ENCODE measurements around the gene BNIP5.
"Not testable (repeated sequence)": the region's sequence is repeated elsewhere in the genome, so short reads cannot be mapped to it uniquely, and the experiment has no call there.

BNIP5 gene

GRCh38 chr6:36340618-36341454 is 4.1 kb upstream of the BNIP5 start:
- peak in 1 of 2 experiments; percentile 49 for DNase-seq

- no peak for DNase-seq
Measured at GRCh38 chr6:36340306-36340617, 3.6 kb upstream of the BNIP5 start.

DNA sequence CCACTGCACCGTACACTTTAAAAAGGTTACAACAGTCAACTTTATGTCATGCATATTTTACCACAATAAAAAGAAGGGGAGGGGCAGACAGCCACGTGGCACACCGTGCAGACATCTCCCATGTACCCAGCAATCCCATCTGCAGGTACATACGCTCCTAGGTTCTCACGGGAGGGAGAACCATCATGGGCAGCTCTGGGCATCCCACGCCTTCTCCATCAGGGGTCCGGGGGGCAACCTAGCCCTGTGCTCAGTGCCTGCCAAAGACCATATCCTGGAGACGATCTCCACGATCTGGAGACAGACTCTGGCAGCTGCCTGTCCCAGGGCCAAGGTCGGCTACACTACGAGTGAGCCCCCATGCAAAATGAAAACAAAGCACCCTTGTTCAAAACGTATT is 2.5 kb upstream of the BNIP5 start:
- no peak for DNase-seq

DNA sequence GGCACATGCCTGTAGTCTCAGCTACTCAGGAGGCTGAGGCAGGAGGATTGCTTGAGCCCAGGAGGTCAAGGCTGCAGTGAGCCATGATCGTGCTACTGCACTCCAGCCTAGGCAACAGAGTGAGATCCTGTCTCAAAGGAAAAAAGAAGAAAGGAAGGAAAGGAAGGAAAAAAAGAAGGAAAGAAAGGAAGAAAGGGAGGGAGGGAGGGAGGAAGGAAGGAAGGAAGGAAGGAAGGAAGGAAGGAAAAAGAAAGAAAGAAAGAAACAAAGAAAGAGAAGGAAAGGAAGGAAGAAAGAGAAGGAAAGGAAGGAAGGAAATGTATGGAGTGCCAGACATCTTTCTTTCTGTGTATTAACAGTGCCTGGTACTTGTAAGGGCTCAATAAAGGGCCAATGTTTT is 1.5 kb upstream of the BNIP5 start:
- not testable (repeated sequence) for DNase-seq

DNA sequence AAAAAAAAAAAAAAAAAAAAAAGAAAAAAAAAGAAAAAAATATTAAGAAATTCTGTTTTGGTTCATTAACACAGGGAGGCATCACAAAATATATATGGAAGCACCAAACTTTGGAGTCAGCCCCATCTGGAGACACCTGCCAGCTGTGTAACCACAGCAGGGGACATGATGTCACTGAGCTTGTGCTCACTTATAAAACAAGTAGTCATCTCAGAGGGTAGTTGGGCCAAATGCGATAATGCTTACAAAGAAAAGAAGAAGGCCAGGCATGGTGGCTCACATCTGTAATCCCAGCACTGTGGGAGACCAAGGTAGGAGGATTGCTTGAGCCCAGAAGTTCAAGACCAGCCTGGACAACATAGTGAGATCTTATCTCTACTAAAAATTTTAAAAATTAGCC is 1.1 kb upstream of the BNIP5 start:
- DNase-seq, result no peak

DNA sequence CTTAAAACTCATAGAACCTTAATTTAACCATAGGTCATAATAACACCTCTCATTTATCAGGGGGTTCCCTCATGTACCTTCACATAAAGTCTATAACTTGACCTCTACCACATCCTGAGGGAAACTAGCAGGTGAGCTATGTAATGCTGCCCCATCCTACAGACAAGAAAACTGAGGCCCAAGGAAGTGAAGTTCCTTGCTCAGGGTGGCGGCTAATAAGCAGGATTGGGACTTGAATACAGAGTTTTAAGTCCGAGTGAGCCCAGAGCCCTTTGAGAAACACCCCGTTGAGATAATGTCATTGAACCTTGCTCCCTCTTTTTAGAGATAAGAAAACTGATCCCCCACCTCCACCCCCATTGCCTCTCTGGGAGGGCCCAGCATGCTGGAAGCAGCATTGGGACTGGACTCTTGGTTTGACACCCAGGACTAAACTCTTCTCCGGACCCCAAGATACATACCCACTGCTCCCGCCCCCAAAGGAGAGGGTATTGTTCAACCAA is 429 bp downstream of the BNIP5 start:
- no peak for DNase-seq

DNA sequence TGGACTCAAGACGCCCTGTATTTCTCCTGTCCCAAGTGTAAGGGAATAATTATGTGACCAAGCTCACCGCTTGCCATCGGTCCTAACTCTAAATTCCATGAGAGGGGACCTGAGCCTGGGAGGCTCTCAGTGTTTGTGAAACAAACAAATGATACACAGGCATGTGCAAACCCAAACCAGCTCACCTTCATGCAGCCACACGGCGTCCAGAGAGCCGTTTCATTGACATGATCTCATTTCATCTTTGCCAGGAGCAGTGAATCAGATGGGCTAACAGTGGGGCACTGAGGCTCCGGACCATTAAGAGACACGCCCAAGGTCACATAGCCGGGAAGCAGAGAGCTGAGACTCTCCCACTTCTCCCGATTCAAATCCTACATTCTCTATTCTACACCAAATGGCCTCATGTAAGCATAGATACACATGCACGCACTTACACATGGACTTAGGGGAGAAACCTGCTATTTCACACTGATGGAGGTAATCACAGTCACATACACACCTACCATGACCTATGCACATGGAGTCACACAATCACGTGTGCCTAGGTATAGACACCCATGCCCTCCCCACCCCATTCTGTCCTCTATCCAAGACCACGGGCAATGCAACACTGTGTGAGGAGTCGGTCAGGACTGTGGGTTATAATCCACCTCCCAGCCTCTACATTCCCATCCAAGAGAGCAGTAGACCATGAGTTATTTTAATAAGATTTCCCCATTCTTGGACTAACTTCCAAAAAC is 1.1 kb downstream of the BNIP5 start:
- DNase-seq, result no peak

- DNase-seq, result no peak
Measured at GRCh38 chr6:36334832-36335459, 1.7 kb downstream of the BNIP5 start.

DNA sequence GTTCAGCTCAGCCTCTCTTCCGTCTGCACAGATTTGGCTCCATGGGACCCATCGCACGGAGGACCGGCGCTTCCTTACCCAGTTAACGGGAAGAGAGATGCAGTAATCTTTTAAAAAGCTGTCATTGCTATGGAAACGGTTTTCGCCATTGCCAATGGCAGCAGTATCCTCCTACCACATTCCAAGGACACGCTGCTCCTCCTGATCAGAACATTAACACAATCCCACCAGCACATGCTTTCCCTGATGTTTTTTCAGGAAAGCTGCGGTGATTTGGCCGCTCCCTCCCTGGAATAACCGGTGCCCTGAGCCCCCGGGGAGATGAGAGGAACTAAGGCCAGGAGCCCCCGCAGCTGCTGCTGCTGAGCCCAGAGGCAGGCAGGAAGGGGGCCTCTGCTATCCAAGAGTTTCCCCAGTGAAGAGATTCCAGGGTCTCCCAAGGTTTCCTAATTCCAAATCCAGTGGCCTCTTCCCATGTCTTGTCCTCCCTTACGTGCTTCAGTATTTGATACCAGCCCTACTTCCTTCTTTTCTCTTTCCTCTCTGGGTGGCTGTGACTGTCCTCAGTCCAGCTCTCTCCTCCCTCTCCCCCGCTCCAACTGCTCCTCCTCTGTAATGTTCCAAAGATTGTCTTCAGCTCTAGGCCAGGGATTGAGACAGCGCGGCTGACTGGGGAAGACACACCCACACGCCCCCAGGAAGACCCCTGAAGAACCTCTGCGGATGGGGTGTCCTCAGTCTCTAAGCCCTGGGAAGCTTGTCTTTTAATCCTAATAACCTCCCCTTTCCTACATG is 2.6 kb downstream of the BNIP5 start:
- peak; percentile 9 to 25 for DNase-seq

GRCh38 chr6:36333171-36333895 is 3.4 kb downstream of the BNIP5 start:
- DNase-seq, result no peak

DNA sequence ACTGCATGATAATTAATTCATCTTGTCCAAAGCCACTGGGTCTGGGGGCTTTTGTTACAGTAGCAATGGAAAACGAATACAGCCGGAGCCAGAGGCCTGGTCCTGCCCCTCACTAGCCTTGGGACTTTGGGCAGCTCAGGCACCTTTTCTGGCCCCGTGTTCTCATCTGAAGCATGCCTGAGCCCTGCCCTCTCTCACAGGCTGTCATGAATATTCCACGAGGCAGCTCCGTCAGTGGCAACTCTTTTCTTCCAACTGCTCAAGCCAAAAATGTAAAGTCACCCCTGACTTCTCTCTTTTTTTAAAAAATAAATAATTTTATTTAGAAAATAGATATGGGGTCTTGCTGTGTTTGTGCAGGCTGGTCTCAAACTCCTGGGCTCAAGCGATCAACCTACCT is 5.3 kb downstream of the BNIP5 start:
- DNase-seq, result no peak

DNA sequence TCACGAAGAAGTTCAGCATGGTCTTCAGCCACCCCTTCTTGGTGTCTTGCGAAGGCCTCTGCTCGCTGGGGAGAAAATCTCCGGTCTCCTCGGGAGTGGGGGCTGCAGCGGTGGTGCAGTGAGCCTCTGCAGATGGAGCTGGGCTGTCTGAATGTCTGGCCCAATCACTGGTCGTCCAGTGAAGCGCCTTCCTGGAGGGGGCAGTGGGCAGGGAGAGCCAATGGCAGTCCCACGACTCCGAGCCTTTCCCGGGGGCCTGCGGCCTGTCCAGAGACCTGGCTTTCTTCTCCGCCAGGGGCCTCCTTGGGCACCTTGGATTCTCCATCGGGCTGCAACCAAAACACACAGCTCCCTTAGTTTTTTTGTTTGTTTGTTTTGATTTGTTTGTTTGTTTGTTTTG is 6.3 kb downstream of the BNIP5 start:
- no peak for DNase-seq

DNA sequence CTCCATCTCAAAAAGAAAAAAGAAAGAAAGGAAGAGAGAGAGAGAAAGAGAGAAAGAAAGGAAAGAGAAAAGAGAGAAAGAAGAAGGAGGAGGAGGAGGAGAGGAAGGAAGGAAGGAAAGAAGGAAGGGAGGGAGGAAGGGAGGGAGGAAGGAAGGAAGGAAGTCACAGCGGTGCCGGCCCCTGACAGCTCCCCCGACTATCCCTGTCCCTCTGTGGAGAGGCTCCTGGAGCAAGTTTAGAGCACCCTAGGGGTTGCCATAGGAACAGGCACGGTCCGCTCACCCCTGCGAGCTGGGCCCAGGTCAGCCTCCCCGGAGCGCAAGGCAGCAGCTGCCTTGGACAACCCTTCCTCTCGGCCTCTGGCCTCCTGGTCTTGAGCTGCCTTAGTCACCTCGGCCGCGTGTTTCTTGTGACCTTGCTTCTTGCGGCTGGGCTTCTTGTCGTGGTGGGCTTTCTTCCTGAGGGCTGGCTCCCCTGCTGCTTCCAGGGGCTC is 6.8 kb downstream of the BNIP5 start:
- DNase-seq, result peak; percentile 24 to 41

GRCh38 chr6:36328600-36328999 is 8.1 kb downstream of the BNIP5 start:
- no peak for DNase-seq

GRCh38 chr6:36327919-36328236 is 8.8 kb downstream of the BNIP5 start:
- DNase-seq, result peak; percentile 15 to 66

DNA sequence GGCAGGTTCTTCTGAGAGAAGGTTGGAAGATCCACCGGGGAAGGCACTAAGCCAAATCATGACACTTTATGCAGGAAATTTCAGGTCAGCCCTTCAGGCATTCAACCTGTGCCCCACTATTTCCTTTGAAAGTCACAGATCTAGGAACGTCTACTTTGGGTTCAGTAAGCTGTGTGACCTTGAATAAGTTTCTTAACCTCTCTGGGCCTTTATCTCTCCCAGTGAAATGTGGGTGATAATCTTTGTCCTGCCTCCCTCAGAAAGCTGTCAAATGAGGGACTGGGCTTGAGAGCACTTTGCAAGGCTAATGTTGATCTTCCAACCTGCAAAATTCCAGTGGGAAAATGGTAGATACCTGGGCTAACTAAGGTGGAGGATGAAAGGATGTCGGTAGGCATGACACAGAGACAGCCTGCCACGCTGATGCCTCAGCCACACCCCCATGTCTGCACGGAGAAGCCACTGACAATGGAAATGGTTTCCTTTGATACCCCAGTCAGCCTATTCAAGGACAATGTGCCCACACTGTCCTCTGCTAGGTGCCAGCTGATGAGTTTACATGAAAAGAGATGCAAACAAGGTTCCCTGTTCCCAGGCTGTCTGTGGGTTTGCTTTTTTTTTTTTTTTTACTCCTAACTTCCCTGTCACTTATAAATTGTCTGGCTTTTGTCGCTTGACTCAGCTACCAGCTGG is 9.3 kb downstream of the BNIP5 start:
- DNase-seq, result no peak

- peak; percentile 45 to 63 for DNase-seq
Measured at GRCh38 chr6:36326356-36326995, 10.2 kb downstream of the BNIP5 start.

DNA sequence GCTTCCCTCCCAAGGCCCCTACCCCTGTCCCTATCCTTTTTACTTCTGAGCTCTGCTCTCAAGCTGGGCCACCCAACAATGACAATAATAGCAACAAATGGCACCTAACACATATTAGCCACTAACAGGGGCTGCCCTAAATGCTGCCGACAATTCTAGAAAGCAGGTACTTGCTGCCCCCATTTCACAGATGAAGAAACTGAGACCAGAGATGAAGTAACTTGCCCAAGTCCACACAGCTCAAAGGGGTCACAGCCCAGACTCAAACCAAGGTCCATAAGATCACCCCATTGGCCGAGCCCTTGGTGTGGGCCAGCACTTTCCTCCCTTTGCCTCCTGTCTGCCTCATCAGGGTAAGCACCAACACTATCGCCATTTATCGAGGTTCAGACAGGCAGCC is 12.0 kb downstream of the BNIP5 start:
- DNase-seq, result no peak

DNA sequence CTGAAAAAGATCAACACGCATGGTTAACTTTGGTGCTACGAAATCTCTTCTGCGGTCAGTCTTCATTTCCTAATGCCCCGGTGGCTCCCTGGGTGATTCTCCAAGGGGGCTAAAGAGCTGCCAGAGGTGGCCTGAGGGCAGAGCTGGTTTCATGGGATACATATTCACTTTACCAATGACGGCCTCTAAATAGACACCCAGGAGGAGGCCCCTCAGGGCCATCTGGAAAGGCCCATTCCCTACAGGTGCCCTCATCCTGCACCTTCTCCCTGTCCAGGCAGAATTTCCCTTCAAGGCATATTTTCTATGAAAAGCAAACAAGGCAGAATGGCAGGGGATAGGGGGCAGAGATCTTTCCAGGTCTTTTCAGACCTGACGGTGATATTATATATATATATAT is 12.5 kb downstream of the BNIP5 start:
- DNase-seq, result no peak

- peak; percentile 40 to 66 for DNase-seq
Measured at GRCh38 chr6:36323062-36323461, 13.6 kb downstream of the BNIP5 start.

DNA sequence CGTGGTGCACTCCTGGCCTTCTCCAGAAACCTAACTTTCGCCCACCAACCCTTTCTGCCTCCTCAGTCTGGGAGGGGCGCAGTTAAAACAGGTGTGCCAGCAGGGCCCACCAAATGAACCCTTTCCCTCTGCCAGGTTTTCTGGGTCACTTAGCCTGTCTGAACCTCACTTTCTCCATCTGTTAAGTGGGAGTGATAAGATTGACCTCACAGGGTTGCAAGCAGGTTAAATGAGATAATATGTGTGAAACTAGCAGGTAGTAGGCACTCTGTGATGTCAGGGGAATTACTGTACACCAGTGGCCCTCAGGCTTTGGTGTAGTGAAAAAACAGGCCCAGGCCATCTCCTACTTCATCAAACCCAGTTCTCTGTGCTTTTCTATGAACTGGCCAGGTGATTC is 14.1 kb downstream of the BNIP5 start:
- no peak for DNase-seq
